HEK293T (cell line): ENCODE measurements around the gene IL17REL.
A peak's percentile ranks its signal among the peaks of the same experiment; 100 is the strongest.

Source experiments
- CTCF ChIA-PET: fragments of 350-600 bp; formaldehyde crosslinking; extraction: SDS; loops from one replicate; lab custom pipeline; 2021; ENCODE audit warnings: antibody characterized with exemption, inconsistent platforms; lab: Yijun Ruan, JAX
- POLR2A ChIA-PET: fragments of 350-600 bp; formaldehyde crosslinking; extraction: SDS; loops from one replicate; lab custom pipeline; 2020; ENCODE audit warnings: antibody characterized with exemption, inconsistent platforms; lab: Yijun Ruan, JAX
- DNase-seq: peaks from one replicate; pipeline ENCODE4 v3.0.0; 2012; ENCODE audit warnings: mixed read lengths; ENCODE audit errors: extremely low spot score
- ARNT ChIP-seq: fragments of 450-650 bp; IDR thresholded peaks from 2 replicates; pipeline ENCODE4 v1.6.1; 2017; ENCODE audit warnings: mild to moderate bottlenecking
- BHLHE40 ChIP-seq: fragments of 450-650 bp; IDR thresholded peaks from 2 replicates; pipeline ENCODE4 v1.6.1; 2016; ENCODE audit warnings: mild to moderate bottlenecking, moderate library complexity, borderline replicate concordance
- CTBP1 ChIP-seq: fragments of 450-650 bp; IDR thresholded peaks from 2 replicates; pipeline ENCODE4 v1.6.1; 2016; ENCODE audit warnings: borderline replicate concordance
- ELF4 ChIP-seq: fragments of 450-650 bp; IDR thresholded peaks from 2 replicates; pipeline ENCODE4 v1.6.1; 2017; ENCODE audit warnings: antibody characterized with exemption
- FOXA1 ChIP-seq: fragments of 450-650 bp; IDR thresholded peaks from 2 replicates; pipeline ENCODE4 v1.6.1; 2016; ENCODE audit warnings: mild to moderate bottlenecking
- FOXK2 ChIP-seq: fragments of 450-650 bp; IDR thresholded peaks from 2 replicates; pipeline ENCODE4 v1.6.1; 2016; ENCODE audit warnings: mild to moderate bottlenecking
- FOXM1 ChIP-seq: fragments of 450-650 bp; IDR thresholded peaks from 2 replicates; pipeline ENCODE4 v1.6.1; 2017; ENCODE audit warnings: mild to moderate bottlenecking, borderline replicate concordance
- HDGF ChIP-seq: fragments of 450-650 bp; IDR thresholded peaks from 2 replicates; pipeline ENCODE4 v1.6.1; 2017; ENCODE audit warnings: antibody characterized with exemption, borderline replicate concordance
- L3MBTL2 ChIP-seq: fragments of 450-650 bp; conservative IDR thresholded peaks from 2 replicates; pipeline ENCODE4 v1.6.1; 2016; ENCODE audit warnings: mild to moderate bottlenecking
- LEF1 ChIP-seq: fragments of 450-650 bp; IDR thresholded peaks from 2 replicates; pipeline ENCODE4 v1.6.1; 2017; ENCODE audit warnings: mild to moderate bottlenecking, borderline replicate concordance
- NFRKB ChIP-seq: fragments of 450-650 bp; IDR thresholded peaks from 2 replicates; pipeline ENCODE4 v1.6.1; 2016; ENCODE audit warnings: mild to moderate bottlenecking, moderate library complexity
- PKNOX1 ChIP-seq: fragments of 450-650 bp; IDR thresholded peaks from 2 replicates; pipeline ENCODE4 v1.6.1; 2016
- SP1 ChIP-seq: fragments of 450-650 bp; IDR thresholded peaks from 2 replicates; pipeline ENCODE4 v1.6.1; 2017
- SUZ12 ChIP-seq: fragments of 450-650 bp; IDR thresholded peaks from 2 replicates; pipeline ENCODE4 v1.6.1; 2016; ENCODE audit warnings: mild to moderate bottlenecking
- TARDBP ChIP-seq: fragments of 450-650 bp; IDR thresholded peaks from 2 replicates; pipeline ENCODE4 v1.6.1; 2016
- ZNF384 ChIP-seq: fragments of 450-650 bp; IDR thresholded peaks from 2 replicates; pipeline ENCODE4 v1.6.1; 2016

IL17REL gene

GRCh38 chr22:50058906-50059880, 46.6 kb upstream of the IL17REL start:
- TF ChIP-seq FOXA1 (no peak), TARDBP (no peak), ARNT (no peak), L3MBTL2 (no peak), NFRKB (no peak), FOXK2 (no peak), LEF1 (no peak), ELF4 (no peak), ZNF384 (no peak)
- ChIA-PET POLR2A (interaction anchor here (0.7 to 1.0 kb wide), 2 partner anchors 9 to 18 kb away, joined by 3 read pairs; no protein-coding TSS in a partner anchor), CTCF (interaction anchor here (0.5 to 1.3 kb wide), 7 partner anchors 8 to 120 kb away, joined by 3 to 4 read pairs (median 3); no protein-coding TSS in a partner anchor)
- DNase-seq: peak; percentile 54

GRCh38 chr22:50058061-50058905, 45.7 kb upstream of the IL17REL start, which contains the start of gene TTLL8:
Gene TTLL8, minus strand, starts transcription at chr22:50058298.
- no peak for TF ChIP-seq NFRKB
- no peak for TF ChIP-seq TARDBP
- TF ChIP-seq SP1: no peak
- no peak for TF ChIP-seq BHLHE40
- TF ChIP-seq PKNOX1: no peak
- TF ChIP-seq L3MBTL2: no peak
- no peak for TF ChIP-seq ZNF384
- TF ChIP-seq LEF1: no peak
- no peak for TF ChIP-seq SUZ12
- no peak for TF ChIP-seq ELF4
- TF ChIP-seq FOXM1: no peak
- no peak for TF ChIP-seq ARNT
- no peak for TF ChIP-seq CTBP1
- no peak for TF ChIP-seq FOXA1
- no peak for TF ChIP-seq FOXK2
- TF ChIP-seq HDGF: no peak
- POLR2A ChIA-PET: interaction anchor here (1.0 kb wide), 1 partner anchor 19 kb away, joined by 3 read pairs; no protein-coding TSS in a partner anchor
- CTCF ChIA-PET: interaction anchor here (1.1 to 1.3 kb wide), 2 partner anchors 8 to 62 kb away, joined by 3 read pairs; no protein-coding TSS in a partner anchor
- no peak for DNase-seq

- no peak for DNase-seq
- TF ChIP-seq ELF4 (no peak), CTBP1 (no peak), TARDBP (no peak), L3MBTL2 (no peak), LEF1 (no peak), BHLHE40 (no peak), PKNOX1 (no peak), HDGF (no peak)
- CTCF ChIA-PET: no interaction called here
- POLR2A ChIA-PET: no interaction called here
Measured at GRCh38 chr22:50057278-50058060, 44.9 kb upstream of the IL17REL start.

- POLR2A ChIA-PET: interaction anchor here (0.8 kb wide), 1 partner anchor 29 kb away, joined by 3 read pairs; the partner anchor contains the start of gene MLC1
- CTCF ChIA-PET: interaction anchor here (0.9 kb wide), 1 partner anchor 26 kb away, joined by 3 read pairs; no protein-coding TSS in a partner anchor
- no peak for TF ChIP-seq PKNOX1
- TF ChIP-seq SP1: no peak
- TF ChIP-seq FOXA1: no peak
- no peak for TF ChIP-seq SUZ12
- TF ChIP-seq TARDBP: no peak
- TF ChIP-seq L3MBTL2: no peak
- TF ChIP-seq LEF1: no peak
- TF ChIP-seq ZNF384: no peak
- no peak for TF ChIP-seq ELF4
- TF ChIP-seq BHLHE40: no peak
- TF ChIP-seq CTBP1: no peak
- no peak for TF ChIP-seq ARNT
- no peak for TF ChIP-seq NFRKB
- TF ChIP-seq FOXM1: no peak
- no peak for DNase-seq
Measured at GRCh38 chr22:50056214-50056972, 43.8 kb upstream of the IL17REL start.
